SK-N-DZ (cell line): Measurements from ENCODE around the gene AMZ2.
"Not testable (repeated sequence)": the region's sequence is repeated elsewhere in the genome, so short reads cannot be mapped to it uniquely, and the experiment has no call there.

Experiments
- DNase-seq: peaks from one replicate; pipeline ENCODE4 v3.0.0-alpha.2; 2015; ENCODE audit warnings: low spot score

Gene AMZ2

DNA sequence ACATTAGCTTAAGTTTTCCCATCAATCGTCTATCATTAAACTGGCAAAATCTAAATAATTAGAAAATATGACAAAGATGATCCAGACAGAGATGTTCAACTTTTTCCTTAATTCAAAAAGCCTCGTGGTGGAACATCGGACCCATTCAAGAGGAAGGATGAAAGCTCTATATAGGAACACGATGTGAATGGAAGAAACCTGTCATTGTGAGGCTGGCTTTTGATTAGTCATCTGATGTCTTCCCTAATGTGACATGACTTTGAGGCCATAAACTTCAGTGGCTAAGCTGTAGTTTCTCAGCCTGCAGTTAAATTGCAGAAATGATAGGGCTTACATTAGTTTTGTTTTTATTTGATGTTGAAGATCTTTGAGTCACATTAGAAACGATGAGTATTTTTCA, 1.0 kb downstream of the AMZ2 start:
- DNase-seq: no peak

DNA sequence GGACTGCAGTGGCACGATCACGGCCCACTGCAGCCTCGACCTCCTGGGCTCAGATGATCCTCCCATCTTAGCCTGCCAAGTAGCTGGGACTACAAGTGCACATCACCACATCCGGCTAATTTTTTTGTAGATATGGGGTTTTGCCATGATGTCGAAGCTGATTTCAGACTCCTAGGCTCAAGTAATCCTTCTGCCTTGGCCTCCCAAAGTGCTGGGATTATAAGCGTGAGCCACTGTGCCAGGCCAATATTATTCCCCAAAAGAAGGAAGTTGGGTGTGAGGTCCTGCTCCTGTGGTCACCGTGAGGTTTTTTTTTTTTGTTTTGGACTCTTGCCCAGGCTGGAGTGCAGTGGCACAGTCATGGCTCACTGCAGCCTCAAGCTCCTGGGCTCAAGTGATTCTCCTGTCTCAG, 1.5 kb downstream of the AMZ2 start:
- no peak for DNase-seq

DNA sequence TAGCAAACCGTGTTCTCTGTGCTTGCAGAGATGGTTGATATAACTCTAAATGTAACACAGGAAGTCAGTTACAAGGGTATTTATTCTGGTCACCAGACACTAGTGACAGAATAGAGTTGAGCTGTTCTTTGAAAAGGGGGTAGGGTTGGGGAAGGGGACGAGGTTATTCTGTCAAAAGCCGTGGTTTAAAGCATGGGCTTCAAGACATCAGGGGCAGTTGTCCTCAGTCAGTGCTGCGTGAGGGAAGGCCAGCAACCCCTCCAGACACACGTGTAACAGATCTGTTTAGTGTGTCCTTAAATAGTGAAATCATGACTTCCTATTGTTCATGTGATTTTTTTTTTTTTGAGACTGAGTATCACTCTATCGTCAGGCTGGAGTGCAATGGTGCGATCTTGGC, 5.6 kb downstream of the AMZ2 start:
- DNase-seq: not testable (repeated sequence)

DNA sequence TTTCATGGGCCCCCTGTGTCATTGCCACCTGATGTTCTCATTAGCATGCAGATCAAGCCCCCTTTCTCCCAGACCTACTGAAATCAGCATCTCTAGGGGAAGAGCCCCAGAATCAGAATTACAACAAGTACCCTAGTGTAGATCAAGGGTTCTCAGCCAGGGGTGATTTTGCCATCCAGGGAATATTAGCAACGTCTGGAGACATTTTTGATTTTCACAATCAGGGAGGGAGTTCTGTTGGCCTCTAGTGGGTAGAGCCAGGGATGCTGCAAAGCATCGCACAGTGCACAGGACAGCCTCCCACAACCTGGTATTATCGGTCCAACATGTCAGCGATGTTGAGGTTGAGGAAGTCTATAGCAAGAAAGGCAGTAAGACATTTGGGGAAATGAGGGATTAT, 7.3 kb downstream of the AMZ2 start:
- no peak for DNase-seq

DNA sequence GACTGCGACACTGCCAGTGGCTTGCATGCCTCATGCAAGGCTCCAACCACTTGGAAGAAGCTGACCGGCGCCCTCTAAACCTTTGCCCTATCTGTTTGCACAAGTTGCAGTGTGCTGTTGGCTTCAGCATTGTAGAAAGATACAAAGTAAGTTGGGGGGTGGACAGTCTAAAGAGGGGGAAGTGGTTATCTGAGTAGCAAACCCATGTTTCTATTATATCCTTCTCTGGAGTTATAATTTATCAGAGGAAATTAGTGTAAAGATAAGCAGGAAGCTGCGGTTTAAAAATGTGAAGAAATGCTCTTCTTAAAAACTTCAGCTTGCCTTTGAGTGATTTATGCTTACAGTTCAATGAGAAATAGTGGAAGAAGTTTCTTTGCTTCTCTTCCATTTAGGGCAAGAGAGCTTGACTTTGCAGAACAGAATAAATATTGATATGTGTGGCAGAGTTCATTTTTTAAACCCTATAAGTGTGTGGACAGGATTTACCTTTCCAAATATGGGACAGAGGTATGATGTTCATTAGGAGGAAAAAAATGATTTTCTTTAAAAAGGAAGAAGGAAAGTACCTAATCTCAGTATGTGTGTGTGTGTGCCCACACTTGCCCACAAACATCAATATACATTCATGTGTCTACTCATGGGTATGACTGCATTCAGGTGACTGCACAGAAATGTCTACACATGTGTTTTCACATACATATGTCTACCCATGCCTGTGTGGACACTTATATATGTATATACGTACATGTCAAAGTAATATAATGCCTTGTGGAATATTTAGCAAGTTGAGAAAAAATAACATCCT, 8.1 kb downstream of the AMZ2 start:
- no peak for DNase-seq

DNA sequence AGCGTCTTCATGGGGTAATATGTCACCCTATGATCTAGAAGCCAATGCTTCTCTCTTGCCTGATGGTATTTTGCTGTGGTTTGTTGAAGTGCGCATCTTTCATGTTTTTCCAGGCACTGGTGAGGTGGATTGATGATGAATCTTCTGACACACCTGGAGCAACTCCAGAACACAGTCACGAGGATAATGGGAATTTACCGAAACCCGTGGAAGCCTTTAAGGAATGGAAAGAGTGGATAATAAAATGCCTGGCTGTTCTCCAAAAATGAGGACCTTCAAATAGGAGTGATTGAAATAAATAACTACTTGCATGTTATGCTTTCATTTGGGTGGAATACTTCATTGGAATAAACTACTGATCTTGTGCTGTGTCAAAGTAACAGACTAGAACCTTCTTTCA, 8.9 kb downstream of the AMZ2 start:
- DNase-seq: not testable (repeated sequence)

DNA sequence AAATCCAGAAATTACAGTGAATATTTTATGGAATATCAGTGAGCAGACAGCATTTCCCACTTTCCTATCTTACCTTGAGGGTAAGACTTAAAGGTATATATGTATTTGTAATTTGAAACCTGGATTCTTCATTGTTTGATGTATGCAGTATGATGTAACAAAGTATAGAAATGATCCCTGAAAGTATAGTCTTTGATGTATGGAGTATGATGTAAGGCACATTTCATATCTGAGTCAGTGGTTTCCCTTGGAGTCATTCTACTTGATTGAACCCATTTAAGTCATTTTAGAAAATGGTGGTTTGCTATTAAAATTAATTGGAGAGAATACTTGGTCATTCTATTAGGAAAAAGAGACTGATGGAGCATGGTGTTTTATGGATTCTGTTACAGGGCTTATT, 10.1 kb downstream of the AMZ2 start:
- no peak for DNase-seq

DNA sequence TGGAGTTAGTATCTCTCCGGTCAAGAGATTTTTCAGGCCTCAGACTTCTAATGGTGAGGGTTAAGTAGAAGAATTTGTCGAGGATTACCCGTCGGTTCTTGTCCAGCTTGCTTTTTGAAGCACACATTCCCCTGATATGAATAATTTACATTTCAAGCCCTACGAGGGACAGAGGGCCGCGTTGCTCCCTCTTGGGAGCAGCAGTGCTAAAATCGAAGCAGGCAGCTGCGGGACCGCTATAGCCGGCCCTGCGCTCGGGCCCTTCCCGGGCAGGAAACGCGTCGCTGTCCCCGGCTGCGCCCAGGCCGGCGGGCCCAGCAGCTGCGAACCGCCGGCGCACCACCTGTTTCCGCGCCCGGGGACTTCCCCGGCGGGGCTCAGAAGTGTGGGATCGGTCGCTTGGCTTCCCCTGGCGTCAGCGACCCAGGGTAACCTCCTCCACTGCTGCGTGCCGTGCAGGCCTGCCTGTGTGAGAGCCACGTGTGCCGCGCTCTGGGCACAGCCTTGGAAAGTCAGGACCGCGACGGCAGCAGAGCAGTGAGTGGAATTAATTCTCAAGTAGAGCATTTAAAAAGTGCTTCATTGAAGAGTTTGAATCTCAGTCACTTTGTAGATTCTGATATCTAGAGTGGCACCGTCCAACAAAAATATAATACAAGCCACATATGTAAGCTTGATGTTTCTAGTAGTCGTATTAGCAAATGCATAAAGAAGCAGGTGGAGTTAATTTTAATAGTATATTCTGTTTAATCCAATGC, 11.2 kb downstream of the AMZ2 start:
- peak; percentile 56 for DNase-seq

DNA sequence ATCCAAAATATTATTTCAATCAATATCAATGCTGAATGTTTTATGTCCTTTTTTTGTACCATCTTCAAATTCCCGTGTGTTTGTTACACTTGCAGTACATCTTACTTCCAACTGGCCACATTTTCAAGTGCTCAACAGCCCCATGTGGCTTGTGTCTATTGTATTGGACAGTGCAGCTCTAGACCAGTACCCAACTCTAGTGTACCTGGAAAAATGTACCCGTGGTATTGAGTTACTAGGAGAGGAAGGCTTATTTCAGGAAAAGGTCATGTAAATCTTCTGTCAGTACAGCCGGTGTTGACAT, 11.8 kb downstream of the AMZ2 start:
- not testable (repeated sequence) for DNase-seq

DNA sequence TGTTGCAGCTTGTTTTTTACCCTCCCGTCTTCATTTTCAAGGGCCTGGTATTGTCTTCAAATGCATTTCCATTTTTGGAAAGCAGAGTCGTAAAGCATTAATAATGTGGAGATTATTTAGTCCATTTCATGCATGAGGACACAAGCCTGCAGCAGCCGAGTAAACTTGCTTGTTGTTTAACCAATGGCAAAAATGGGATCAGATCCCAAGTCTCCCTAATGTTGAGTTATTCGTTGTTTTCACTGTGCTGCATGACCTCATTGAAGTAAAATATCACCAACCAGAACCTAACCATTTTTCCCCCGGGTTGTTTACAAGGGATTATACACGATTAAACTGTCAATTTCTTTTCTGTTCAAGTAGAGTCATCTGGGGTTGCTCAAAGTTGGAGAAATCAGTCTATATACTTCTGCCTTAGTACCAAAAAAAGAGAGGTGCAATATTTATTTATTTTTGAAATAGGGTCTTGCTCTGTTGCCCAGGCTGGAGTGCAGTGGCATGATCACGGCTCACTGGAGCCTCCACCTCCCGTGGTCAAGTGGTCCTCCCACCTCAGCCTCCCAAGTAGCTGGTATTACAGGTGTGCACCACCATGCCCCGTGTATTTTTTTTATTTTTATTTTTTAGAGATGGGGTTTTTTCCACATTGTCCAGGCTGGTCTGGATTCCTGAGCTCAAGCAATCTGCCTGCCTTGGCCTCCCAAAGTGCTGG, 12.4 kb downstream of the AMZ2 start:
- DNase-seq: no peak

DNA sequence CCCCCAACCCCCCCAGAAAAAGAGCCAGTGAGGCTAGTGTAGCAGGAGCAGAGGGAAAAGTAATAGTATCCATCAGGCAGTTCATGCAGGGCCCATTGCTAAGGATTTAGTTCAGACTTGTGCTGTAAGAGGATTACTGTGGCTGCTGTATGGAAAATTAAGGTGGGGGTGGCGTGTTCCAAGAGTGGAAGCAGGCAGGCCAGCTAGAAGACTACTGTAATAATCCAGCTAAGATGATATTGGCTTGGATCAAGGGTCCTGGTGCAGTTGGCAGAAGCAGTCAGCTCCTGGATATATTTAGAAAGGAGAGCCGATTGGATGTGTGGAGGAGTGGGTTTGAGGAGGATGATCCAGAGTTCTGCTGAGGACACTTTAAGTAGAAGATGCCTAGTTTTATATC, 14.6 kb downstream of the AMZ2 start:
- DNase-seq: not testable (repeated sequence)

DNA sequence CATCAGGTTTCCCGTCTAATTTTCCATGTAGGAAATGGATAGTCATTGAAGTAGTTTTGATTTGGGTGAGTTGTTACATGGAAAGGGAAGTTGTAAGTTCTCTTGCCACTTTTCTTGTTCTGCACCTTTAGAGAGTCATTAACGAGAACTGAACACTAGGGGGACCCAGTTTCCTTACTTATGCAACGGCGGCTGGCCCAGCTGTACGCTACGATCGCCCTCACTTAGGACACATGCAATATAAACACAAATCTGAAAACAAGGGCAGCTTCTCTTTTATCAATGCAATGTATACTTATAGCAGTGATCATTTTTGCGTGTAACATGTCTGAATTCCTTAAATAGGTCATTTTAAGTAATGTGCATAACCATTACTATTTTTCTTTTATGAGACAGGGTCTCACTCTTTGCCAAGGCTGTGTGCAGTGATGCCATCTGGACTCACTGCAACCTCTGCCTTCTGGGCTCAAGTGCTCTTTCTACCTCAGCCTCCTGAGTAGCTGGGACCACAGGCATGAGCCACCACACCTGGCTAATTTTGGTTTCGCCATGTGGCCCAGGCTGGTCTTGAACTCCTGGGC, 15.3 kb downstream of the AMZ2 start:
- DNase-seq: peak; percentile 54

DNA sequence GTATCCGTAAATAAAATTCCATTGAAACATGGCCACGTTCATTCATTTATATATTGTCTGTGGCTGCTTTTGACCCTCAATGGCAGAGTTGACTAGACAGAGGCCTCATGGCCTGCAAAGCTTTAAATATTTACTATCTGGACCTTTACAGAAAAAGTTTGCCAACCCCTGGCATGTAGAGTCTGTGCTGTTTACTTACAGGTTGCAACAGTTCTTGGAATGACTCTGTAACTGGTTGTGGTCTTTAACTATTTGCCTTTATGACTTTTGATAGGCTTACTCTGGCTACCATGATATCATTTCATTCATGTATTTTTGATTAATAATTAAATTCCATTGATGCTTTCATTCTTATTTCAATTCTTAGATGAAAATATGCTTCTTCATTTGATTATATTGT, 18.0 kb downstream of the AMZ2 start:
- DNase-seq: not testable (repeated sequence)

DNA sequence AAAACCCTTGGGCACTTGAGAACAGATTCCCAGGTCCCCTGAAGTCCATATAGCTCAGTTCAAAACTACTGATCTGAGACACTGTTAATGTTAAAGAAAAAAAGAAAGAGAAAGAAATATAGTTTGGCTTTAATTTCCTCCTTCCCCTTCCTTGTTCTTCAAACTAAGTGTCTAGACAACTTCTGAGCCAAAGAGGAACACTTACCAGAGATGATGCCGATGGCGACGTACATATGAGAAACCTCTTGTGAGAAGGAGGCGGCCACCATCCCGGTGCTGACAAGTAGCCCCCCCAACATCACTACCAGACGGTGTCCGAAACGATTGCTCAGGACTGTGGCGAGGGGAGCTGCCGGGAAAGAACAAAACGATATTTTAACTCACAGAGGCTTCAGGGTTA, 25.9 kb downstream of the AMZ2 start:
- no peak for DNase-seq

DNA sequence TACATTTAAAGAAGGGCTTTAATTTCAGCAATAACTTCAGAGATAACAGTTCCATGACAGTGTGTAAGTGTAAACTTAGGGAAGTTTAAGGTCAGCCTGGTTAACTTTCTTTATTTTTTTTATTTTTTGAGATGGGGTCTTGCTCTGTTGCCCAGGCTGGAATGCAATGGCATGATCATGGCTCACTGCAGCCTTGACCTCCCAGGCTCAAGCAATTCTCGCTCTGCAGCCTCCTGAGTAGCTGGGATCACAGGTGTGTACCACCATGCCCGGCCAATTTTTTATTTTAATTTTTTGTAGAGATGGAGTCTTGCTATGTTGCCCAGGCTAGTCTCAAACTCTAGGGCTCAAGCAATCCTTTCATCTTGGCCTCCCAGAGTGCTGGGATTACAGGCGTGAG, 28.5 kb downstream of the AMZ2 start:
- not testable (repeated sequence) for DNase-seq

DNA sequence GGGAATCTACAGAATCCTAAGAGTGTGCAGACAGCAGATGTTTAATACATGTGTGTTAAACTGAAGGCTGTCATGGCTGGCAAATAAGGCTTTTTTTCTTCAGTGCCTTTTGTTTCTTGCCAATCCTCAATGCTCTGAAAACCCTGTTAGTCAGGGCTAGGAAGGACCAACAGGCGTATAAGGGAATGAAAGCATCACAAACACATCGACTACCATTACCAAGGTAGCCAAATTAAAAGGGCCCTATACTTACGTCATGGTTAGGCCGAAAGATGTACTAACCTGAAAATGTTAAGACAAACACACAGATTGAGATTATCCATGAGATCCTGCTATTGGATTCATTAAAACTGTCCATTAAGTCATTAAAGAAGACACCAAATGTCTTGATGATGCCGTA, 30.0 kb downstream of the AMZ2 start:
- no peak for DNase-seq

DNA sequence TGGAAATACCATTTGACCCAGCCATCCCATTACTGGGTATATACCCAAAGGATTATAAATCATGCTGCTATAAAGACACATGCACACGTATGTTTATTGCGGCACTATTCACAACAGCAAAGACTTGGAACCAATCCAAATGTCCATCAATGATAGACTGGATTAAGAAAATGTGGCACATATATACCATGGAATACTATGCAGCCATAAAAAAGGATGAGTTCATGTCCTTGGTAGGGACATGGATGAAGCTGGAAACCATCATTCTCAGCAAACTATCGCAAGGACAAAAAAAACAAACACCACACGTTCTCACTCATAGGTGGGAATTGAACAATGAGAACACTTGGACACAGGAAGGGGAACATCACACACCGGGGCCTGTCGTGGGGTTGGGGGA, 34.1 kb downstream of the AMZ2 start:
- not testable (repeated sequence) for DNase-seq

DNA sequence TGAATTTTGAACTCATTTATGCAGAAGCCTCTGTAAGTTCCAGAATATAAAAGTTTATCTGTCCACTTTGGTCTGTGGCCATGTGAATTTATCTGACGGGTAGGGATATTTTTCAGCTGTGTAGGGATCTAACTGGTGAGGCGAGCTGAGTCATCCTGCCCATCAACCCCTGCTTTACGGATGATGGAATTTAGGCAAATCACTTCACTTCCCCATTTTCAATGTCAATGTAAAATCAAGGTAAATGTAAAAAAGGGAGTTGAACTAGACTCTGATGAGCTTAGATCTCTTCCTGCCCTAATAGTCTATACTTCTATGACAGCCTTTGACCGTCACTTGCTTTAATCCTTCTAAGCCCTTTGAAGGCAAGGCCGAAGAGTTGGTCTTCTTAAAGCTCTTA, 40.5 kb downstream of the AMZ2 start:
- no peak for DNase-seq

DNA sequence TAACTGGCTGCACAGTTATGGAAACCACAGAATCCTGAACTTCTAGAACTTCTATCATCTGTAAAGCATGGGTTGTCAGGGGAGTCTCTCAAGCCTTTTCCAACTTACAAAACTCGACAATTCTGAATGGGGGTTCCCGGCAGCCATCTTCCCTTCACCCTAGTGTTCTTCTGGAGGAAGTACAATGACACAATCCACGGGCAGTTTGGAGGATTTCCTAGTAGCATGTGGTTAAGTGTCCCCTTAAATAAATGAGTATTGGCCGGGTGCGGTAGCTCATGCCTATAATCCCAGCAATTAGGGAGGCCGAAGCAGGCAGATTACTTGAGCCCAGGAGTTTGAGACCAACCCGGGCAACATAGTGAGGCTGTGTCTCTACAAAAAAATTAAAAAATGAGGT, 41.0 kb downstream of the AMZ2 start:
- DNase-seq: no peak

DNA sequence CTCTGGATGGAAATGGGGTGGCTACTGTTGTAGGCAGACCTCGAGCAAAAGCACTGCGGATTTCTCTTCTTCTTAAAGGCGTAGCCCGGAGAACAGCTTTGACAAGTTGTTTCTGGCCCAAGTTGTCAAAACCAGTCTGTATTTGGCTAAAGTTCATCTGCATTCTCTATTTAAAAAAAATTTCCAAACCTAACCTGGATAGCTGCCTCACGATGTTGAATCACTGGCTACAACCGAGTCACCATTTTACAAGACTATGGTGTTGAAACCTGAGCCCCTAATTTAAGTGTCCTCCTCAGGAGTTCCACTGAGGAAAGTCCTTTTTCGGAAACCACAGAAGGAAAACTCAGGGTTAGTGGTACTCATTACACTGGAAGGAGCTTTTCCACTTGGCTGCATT, 41.6 kb downstream of the AMZ2 start:
- no peak for DNase-seq

DNA sequence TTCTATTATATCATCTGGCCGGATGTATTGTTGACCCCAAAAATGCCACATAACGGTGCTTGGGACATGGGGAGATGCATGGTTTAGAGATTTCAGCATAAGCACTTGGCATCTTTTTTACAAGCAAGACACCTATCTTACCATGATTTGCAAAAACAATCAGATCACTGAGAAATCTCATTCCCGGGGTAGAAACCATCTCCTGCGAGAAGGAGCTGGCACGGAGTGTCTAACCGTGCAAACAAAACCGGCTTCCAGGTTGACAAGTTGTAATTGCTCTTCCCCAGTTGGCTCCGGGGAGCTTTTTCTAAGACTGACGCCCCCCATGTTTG, 42.1 kb downstream of the AMZ2 start:
- DNase-seq: no peak

DNA sequence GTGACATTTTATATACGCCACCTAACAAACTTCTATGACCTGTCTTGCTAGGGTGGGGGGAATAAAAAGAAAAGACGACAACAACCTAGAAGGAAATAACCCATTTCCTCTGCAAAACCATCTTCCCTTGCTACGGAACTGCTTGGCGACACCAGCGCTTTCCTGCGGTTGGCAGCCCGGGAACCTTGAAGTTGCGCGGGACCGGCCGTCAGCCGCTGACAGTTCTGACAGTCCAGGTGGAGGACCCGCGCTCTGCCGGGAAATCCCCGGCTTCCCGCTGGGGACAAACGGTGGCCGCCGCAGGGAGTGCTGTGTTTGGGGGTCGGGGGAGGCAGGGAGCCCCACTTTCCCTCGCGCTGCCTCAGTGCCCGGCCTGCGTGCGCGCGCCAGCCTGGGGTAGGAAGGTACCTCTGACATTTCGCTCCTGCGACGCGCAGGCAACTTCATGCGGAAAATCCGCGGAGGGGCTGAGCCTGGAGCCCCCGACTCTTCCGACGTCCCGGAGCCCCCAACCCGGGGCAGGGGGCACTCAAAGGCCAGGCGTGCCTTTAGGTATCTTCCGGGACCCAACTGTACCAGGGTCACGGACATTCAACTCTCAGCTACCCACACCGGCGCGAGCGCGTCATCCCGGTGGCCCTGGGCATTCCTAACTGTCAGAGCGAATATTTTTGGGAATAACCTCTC, 42.6 kb downstream of the AMZ2 start:
- DNase-seq: no peak
